HG02885 (cell line): ENCODE measurements around the gene SKI.

Experiments
- ATAC-seq: cut with Tn5 transposase; IDR thresholded peaks from one replicate; pipeline ENCODE4 v1.9.1; 2021; ENCODE audit warnings: mild to moderate bottlenecking; ENCODE audit not compliant: unreplicated experiment, poor library complexity

The SKI gene

DNA sequence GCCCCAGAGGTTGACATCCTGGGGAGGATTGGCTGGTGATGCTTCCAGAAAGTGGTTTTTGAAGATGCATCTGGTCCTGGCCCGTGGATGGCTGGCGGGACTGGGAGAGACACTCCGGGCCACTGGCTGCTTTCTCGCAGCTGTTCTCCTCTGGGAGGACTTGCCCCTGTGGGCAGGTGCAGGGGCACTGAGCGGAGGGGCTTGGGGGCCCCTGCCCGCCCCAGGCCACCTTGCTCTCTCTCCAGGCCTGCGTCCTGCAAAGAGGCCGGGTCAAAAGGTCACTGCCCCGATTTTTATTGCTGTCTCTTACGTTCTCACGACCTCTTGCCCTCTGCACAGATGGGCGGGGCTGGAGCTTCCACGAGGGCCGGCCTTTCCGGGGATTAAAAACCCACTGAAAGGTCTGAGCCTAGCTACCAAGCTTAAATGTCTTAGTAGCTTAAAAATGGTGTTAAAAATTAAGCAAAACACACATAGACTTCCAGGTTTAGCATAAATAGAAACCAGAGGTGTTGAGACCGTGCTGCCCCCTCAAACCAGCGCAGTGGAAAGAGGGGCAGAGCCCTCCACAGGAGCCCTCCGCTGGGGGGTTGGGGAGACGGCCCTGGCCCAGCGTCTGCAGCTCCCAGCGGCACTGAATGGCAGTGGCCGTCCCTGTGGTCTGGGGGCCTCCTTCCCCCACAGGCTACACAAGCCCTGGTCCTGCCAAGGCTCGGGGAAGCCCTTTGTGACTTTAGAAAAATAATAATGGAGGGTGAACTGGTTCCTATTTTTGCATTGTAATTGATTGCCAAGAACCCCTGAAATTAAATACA, 43.9 kb downstream of the SKI start:
- ATAC-seq = no peak

DNA sequence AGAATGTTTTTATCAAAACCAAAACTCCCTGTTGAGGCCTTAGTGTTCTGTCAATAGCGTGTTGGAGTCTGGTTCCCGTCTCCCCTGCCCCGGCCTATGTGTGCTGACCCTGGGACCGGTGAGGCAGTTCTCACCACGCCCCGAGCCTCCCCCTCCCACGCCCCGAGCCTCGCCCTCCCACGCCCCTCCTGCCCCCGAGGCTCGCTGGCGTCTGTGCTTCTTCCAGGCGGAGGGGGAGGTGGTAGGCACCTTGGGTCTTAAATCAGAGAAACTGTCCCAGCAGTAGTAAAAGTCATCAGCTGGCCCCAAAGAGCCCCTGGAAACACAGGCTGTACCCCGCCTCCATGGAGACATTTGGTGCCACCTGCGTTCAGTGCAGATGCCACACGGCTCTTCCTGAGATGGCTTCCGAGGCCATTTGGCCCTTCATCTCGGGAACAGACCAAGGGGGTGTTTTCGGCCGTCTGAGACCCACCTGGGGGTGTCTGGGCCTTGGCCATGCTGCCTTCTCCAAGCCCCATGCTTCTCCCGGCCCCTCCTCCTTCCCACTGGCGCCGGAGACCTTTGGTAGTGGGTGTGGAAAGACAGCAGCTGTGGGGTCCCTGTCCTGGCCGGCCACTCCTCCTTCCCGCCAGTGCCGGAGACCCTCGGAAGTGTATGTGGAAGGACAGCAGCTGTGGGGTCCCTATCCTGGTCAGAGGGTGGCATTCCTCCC, 44.7 kb downstream of the SKI start:
- no peak for ATAC-seq

DNA sequence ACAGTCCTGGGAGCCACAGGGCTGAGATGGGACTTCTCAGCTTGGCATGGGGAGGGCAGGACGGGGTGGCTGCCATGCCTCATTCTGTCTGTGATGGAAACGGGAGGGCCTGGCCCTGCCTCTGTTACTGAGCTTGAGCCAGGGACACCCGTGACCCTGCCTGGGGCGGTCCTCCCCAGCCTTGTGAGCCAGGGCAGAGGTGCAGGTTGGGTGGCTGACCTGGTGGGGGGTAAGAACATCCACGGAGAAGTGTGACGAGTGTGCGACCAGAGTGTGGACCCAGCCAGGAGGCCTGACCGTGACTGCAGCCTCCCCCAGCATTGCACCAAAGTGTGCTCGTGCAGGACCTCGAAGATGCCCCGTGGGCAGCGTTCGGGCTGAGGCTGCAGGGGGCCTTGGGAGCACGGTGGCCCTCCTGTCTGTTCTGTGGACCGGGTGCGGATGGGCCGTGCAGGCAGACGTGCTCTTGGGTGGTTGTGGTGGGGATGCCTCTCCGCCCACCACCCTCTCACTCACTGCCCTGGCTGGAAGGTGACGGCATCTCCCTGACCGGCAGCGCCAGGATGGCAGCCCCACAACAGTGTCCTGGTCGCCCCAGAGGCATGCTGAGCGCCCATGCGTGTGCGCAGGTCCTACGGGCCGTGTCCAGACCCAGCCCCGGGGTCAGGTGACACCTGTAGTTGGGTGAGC, 45.4 kb downstream of the SKI start:
- no peak for ATAC-seq

DNA sequence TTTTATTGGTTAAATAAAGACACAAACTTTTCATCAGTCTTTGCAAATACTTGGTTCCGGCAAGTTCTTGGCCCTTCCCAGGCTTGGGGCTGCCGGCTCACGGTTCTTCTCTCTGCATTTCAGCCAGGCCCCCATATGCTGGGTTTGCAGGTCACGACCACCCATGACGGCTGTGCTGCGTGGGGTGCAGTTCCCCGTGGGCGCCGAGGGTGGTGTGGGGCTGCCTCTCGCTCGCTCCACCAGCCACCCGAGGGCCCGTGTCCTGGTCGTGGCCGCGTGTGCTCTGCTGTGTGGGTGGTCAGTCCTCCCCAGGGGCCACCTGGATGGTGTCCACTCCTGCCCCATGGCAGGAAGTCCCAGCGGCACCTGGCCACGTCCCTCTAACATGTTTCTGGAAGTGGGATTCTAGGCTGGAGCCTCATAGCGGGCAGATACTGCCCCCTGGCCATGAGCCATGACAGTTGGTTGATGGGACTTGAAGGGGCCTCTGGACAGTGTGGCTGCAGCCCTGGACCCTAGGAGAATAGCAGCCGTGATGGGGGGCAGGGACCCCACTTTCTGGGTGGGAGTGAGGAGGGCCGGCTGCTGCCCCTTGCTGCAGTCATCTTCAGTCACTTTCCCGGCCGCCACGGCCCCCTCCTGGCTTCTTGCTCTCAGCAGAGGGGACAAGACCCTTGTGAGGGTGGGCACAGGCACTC, 46.3 kb downstream of the SKI start:
- no peak for ATAC-seq

DNA sequence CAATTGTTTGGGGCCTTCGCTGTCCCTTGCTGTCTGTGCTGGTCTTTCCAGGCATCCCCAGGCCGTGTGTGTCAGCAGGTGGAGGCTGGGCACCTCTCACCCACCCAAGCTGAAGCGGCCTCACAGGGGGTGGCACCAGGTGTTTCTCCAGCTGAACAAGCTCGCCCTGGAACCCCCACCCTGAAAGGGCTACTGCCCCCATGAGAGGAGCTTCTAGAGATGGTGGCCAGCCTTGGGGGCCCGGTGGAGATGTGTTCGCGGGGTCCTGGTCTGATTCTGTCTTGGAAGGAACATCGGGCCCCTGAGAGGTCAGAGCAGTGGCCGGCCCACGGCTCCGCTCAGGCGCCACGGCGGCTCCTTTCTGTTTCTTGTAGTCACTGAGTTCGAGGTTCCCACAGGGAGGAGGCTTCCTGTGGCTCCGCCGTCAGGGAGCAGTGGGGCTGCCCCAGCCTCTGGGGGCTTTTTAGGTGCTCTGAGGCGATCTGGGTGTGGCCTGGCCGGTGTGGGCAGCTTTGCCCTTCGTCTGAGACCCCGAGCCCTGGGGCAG, 46.9 kb downstream of the SKI start:
- no peak for ATAC-seq

DNA sequence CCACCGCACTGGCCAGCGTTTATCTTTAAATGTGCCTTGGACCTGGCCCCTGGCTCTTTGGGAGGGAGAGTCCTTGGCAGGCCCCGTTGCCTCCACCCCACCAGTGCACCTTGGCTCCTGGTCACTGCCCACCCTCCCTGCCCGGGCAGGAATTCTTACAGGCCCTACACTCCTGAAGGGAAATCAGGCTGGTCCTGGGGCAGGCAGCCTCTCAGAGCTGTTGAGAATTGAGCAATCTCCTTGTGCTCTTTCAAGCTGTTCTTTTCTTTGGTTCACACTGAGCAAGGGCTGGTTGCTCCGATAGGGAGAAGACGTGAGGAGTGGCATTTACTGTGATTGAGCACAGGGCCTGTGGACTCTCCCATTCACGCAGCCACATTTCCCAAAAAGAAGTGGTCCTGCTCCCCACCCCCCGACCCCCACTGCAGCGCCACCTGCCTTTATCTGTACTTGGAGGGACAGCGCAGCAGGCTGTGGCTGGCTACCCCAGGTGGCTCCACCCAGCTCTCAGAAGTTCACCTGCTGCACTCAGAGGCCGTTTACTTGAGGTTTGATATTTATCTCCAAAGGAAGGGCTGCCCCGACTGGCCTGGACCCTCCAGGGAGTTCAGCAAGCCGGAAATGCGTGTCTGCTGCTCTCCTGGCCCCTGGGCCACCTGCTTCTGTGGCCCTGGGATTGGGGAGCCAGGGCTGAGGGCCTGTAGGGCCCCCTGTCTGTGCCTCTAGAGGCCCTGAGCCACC, 47.8 kb downstream of the SKI start:
- ATAC-seq = no peak

DNA sequence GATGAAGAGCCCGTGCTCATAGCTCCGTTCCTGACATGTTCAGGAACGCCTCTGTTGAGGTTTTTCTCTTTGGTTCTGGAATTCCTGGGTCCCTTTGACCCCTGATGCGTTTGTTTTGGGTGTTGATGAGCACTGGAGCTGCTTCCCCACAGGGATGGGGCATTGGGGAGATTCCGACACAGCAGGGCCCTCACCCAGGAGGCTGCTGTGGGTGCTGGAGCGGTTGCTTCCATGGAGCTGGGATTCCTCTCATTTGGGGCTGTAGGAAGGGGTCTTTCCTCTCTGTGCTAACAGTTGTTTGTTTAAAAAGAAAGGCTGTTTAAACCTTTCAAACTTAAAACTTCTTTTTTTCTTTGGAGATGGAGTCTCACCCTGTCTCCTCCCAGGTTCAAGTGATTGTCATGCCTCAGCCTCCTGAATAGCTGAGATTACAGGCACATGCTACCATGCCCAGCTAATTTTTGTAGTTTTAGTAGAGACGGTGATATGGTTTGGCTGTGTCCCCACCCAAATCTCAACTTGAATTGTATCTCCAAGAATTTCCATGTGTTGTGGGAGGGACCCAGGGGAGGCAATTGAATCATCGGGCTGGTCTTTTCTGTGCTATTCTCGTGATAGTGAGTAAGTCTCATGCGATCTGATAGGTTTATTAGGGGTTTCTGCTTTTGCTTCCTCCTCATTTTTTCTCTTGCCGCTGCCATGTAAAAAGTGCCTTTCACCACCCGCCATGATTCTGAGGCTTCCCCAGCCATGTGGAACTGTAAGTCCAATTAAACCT, 48.9 kb downstream of the SKI start:
- ATAC-seq = no peak

DNA sequence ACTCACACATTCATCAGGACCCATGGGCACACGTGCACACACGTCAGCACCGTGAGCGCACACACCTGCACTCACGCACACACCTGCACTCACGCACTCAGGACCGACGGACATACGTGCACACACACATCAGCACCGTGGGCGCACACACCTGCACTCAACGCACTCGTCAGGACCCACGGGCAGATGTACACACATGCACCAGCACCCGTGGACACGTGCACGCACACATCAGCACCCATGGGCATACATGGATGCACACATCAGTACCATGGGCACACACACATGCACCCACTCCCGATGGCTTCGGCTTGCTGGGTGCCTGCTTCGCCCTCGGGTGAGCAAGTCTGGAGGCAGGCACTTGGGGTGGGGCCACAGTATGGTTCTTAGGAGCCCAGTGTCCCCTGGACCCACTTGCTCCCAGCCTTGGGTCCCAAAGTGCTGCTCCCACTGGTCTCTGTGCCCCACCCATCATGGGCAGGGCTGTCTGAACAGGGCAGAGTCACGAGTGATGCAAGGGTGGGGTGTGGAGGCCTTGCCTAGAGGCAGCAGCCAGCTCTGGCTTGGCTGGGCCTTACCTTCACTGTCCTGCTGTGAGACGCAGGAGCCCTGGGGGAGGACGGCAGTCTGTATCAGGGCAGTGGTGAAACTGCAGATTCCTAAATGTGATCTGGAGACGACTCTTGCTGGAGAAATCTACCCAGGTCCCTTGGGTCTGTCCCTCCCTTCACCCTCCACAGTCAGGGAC, 49.8 kb downstream of the SKI start:
- no peak for ATAC-seq

DNA sequence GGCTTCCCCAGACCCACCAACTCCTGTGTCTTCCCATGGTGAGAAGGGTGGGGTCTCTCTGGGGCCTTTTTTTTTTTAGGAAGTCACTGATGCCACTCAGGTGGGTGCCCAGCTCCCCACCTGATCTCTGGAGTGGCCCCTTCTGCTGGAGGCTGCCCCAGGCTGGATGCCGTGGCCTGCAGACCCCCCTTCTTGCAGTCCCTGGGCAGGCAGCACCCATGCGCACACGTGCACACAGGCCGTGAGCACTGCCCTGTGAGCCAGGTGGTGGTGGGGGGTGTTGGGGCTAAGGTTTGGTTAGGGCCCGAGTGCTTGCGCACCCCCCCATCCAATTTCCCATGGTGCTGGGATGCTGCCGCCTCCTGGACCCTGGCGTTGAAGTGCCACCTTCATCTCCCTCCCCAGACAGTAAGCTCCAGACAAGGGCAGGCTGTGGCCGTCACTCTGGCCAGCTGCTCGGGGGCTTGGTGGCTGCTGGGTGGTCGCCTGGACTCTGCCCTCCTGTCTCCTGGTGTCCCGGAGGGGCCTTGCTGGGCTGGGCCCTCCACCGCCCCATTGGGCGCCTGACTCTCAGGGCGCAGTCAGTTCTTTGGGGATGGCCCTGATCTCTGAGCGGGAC, 50.6 kb downstream of the SKI start:
- no peak for ATAC-seq

DNA sequence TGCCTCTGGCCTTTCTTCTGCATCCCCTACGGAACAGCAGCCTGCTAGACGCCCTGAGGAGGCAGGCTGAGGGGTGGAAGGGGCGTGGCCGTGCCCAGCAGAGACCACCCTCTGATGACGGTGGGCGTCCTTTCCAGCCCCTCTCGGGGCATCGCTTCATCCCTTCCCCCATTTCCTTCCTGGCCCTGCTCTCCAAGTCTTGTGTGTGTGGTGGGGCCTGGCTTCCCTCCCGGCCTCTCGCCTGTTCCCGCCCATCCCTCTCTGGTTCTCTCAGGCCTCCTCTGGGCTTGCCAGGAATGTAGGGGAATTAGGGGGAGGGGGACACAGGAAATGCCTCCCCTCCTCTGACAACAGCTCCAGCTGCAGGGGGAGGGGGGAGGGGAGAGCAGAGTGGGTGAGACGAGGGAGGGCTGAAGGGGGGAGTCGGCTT, 51.1 kb downstream of the SKI start:
- no peak for ATAC-seq

DNA sequence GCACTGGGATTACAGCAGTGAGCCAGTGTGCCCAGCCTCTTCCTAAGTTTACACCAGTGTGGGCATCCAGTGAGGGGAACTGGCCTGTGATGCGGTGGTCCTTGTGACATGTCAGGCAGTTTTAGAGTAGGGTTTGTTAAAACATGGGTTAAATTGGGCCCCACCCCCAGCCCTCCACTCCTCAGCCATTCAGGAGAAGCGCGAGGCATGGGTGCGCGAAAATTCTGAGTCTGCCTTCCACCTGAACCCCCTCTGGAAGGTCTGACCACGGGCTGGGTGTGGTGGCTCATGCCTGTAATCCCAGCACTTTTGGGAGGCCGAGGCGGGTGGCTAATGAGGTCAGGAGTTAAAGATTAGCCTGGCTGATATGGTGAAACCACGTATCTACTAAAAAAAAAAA, 51.7 kb downstream of the SKI start:
- ATAC-seq = no peak

DNA sequence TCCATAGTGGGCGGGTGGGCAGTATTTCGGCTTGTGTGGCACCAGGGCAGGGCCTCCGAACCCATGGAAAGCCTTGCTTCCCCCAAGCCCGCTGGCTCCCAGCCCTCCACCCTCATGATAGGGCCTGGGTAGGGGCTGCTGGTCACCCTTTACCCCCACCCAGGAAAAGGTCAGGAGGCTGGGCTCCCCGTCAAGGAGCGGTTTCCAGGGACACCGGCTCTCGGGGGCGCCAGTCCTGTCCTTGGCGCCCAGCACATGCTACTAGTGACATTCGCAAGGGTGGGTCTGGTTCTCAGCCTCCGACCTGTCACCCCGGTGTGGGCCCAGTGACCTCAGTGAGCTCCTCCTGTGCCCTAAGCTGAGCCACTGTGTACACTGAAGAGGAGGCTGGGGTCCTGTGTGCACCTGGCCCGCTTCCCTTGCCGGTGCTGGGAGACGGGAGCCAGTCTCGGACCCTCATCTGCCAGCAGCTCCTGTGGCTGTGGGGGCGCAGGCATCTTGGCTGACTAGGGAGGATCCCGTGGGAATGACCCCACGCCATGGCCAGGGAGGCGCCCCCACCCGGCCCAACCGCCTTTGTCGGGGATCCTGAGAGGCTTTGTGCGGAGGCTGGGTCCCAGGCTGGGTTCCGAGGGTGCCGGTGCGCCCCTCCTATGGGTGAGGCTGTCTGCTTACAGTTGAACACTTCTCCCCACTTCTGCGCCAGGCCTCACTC, 54.6 kb downstream of the SKI start:
- ATAC-seq = no peak

DNA sequence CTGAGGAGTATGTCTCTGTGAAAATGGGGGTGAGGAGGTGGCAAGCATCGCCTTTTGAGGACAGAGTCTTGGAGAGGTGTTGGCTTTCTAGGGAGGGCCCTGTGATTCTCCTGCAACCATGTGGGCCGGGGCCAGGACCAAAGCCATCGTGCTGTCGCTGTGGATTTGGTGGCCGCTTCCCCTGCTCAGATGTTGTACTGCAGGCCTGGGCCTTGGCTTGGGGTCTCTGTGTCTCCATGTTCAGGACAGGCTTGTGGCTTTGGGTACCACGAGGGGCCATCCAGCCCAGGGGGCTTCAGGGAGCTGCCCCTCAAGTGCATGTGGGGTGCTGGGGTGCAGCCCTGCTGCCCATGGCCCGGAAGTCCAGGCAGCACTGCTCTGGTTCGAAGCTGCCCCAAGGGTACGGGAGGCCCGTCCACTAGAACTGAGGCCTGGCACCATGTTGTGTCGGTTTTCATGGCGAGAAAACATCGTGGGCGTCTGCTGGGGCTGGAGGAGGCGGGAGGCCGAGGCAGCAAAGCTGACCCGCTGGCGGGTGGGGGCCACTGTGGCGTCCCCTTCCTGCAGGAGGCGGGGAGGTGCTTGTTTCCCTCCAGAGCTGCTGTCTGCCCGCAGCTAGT, 55.4 kb downstream of the SKI start:
- ATAC-seq = no peak

DNA sequence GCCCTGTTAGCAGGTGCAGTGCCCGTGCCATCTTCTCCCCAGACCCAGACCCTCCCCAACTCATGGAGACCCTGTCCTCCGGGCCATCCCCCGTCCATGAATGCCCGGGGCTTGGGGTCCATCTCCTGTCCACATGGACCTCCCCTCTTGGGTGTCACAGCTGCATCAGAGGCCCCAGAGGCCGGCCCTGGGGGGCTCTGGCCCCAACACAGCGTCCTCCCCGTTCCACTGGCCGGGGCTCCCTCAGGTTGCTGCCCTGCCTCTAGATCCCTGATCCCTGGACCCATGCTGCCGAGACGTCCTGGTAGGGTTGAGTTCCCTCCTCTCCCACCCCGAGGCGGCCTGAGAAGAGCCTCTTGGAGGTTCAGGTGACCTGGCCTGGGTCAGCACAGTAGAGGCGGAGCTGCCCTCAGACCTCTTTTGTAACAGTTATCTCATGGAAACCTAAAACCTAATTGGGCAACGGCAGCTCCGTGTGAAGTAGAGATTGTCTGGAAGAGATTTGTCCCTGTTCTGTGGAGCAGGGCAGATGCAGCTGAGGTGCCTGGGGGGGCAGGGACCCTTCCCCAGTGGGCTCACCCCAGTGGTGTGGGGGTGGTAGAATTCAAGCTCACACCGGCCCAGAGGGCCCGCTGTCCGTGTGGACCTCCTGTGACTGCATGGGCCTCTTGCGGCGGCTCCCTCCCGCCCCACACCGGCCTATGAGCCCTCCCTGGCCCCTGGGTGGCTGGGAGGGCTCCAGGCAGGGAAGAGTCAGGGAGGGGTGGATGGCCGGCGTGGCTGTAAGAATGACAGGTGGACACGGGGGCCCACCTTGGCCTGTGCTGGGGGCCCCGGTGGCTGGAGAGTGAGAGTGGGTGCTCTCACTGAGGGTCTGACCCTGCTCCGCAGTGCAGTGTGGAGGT, 56.1 kb downstream of the SKI start:
- ATAC-seq = no peak

DNA sequence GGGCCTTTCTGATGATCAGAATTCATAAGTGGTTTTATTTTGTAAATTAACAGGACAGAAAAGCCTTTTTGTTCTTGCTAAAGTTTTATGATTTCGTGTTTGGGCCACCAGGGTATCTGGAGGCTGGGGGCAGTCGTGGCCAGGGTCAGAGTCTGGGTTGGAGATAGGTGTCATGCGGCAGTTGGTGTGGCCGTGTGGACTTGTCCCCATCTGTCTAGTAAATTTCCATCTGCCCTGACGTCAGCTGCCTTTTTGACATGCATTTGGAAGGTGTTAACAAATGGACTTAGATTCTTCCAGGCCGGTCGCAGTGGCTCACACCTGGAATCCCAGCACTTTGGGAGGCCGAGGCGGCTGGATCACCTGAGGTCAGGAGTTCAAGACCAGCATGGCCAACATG, 56.8 kb downstream of the SKI start:
- ATAC-seq = no peak

DNA sequence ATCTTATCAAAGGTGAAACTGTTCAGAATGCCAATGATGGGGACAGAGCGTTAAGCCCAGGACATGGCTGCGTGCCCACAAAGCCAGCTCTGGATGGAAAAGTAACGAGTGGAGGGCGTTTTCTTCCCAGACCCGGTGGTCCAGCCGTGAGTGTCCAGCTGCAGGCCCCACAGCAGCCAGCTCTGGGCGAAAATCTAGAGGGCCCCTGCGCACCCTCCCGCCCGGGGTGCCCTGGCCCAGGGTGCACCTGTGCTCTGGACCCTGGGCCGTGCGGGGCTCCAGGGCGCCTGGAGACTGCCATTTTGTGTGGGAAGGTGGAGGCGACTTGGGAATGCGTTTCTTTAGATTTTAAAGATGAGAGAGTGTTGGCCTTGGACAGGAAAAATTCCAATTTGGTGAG, 58.8 kb downstream of the SKI start:
- no peak for ATAC-seq
